ENCODE measurements around the gene GJC3. TPM values are rescaled to one million over a fixed set of nuclear protein-coding genes. Genes with fewer than 3 reads are reported as not detected.

GJC3 gene
- total and polyA plus RNA-seq, 9 of the 15 experiments (the other 6 are each of a cell fraction or from before 2014, with no cell fraction given) = 0.10 to 0.45 (median 0.28) TPM; not detected in 1

- peak; percentile 57 for TF ChIP-seq ZBTB40 (IDR thresholded peaks at IDR 0.05)
- no peak for TF ChIP-seq ZBTB40 (CRISPR knock-in tag; IDR thresholded peaks at IDR 0.05)
- TF ChIP-seq ZNF77 (CRISPR knock-in tag; IDR thresholded peaks at IDR 0.05) = no peak
- no peak for TF ChIP-seq KLF1 (tag; IDR thresholded peaks at IDR 0.05)
- TF ChIP-seq ZFP36 (IDR thresholded peaks at IDR 0.05; ENCODE audit: low read depth, low read length, partially characterized antibody) = peak; percentile 5
- TF ChIP-seq MAFF (IDR thresholded peaks at IDR 0.05; ENCODE audit: low read length) = no peak
- peak; percentile 56 for TF ChIP-seq CBFA2T2 (conservative IDR thresholded peaks at IDR 0.05)
- peak; percentile 82 for TF ChIP-seq GABPA (tag; conservative IDR thresholded peaks at IDR 0.05; ENCODE audit: low read depth)
- TF ChIP-seq KAT2B (IDR thresholded peaks at IDR 0.05; ENCODE audit: low read depth, low read length) = no peak
- peak; percentile 55; the same call in 1 of the 2 replicates for TF ChIP-seq REST (IDR thresholded peaks at IDR 0.05; ENCODE audit: borderline replicate concordance)
- TF ChIP-seq REST (CRISPR knock-in tag; IDR thresholded peaks at IDR 0.05; ENCODE audit: low read depth) = no peak
Observed at GRCh38 chr7:99928994-99929729, at the start of gene GJC3 (continued).

Data from K562 (cell line).